ENCODE results near the gene ZNF862.

Gene ZNF862

GRCh38 chr7:149875396-149875795, 37.2 kb downstream of the ZNF862 start:
- Mint-ChIP-seq H3K4me1 (peaks cover 21% of the 10 kb centered on the region), H3K36me3 (peaks cover 2% of the 10 kb centered on the region), H3K4me3 (peak overlapping the region; percentile 94), H3K27ac (no peak overlapping the region), H3K9me3 (no peaks in the 10 kb centered on the region), H3K27me3 (no peaks in the 10 kb centered on the region)
- DNase-seq (ENCODE audit: low spot score in 2 of 2) (peak in 1 of 2 donors; percentile 6), ATAC-seq (ENCODE audit: low read depth) (no peak)

GRCh38 chr7:149877890-149878522, 39.8 kb downstream of the ZNF862 start:
- H3K4me3 Mint-ChIP-seq, result no peak overlapping the region
- ATAC-seq (ENCODE audit: low read depth), result no peak
- H3K27me3 Mint-ChIP-seq, result no peaks in the 10 kb centered on the region
- no peaks in the 10 kb centered on the region for H3K9me3 Mint-ChIP-seq
- no peak overlapping the region for H3K27ac Mint-ChIP-seq
- peaks cover 15% of the 10 kb centered on the region for H3K4me1 Mint-ChIP-seq
- peak in 1 of 2 donors; percentile 6 for DNase-seq (ENCODE audit: low spot score in 2 of 2)
- H3K36me3 Mint-ChIP-seq, result peaks cover 2% of the 10 kb centered on the region

- Mint-ChIP-seq H3K36me3 (peaks cover 2% of the 10 kb centered on the region), H3K4me3 (no peak overlapping the region), H3K9me3 (no peaks in the 10 kb centered on the region), H3K4me1 (peaks cover 19% of the 10 kb centered on the region), H3K27me3 (no peaks in the 10 kb centered on the region), H3K27ac (no peak overlapping the region)
- no peak for DNase-seq (ENCODE audit: low spot score in 2 of 2)
- no peak for ATAC-seq (ENCODE audit: low read depth)
Observed at GRCh38 chr7:149878523-149878921, 40.3 kb downstream of the ZNF862 start.

GRCh38 chr7:149879271-149879743, 41.1 kb downstream of the ZNF862 start:
- H3K27ac Mint-ChIP-seq, result no peak overlapping the region
- H3K27me3 Mint-ChIP-seq, result no peaks in the 10 kb centered on the region
- H3K36me3 Mint-ChIP-seq, result peaks cover 2% of the 10 kb centered on the region
- no peak overlapping the region for H3K4me3 Mint-ChIP-seq
- ATAC-seq (ENCODE audit: low read depth) (no peak), DNase-seq (ENCODE audit: low spot score in 2 of 2) (no peak)
- H3K9me3 Mint-ChIP-seq, result no peaks in the 10 kb centered on the region
- H3K4me1 Mint-ChIP-seq, result peaks cover 16% of the 10 kb centered on the region

- Mint-ChIP-seq H3K4me1 (peaks cover 9% of the 10 kb centered on the region), H3K27ac (no peak overlapping the region), H3K9me3 (no peaks in the 10 kb centered on the region), H3K27me3 (no peaks in the 10 kb centered on the region), H3K4me3 (no peak overlapping the region), H3K36me3 (peaks cover 2% of the 10 kb centered on the region)
- ATAC-seq (ENCODE audit: low read depth), result no peak
- no peak for DNase-seq (ENCODE audit: low spot score in 2 of 2)
Observed at GRCh38 chr7:149879766-149880637, 41.8 kb downstream of the ZNF862 start.

- H3K4me1 Mint-ChIP-seq, result peaks cover 4% of the 10 kb centered on the region
- H3K4me3 Mint-ChIP-seq, result no peak overlapping the region
- H3K9me3 Mint-ChIP-seq, result no peaks in the 10 kb centered on the region
- ATAC-seq (ENCODE audit: low read depth), result no peak
- no peak overlapping the region for H3K27ac Mint-ChIP-seq
- H3K27me3 Mint-ChIP-seq, result no peaks in the 10 kb centered on the region
- H3K36me3 Mint-ChIP-seq, result peaks cover 2% of the 10 kb centered on the region
- DNase-seq (ENCODE audit: low spot score in 2 of 2), result no peak
Observed at GRCh38 chr7:149880638-149881311, 42.6 kb downstream of the ZNF862 start.

GRCh38 chr7:149881328-149882247, 43.4 kb downstream of the ZNF862 start:
- ATAC-seq (ENCODE audit: low read depth), result no peak
- no peak for DNase-seq (ENCODE audit: low spot score in 2 of 2)
- Mint-ChIP-seq H3K27ac (no peak overlapping the region), H3K36me3 (peaks cover 2% of the 10 kb centered on the region), H3K27me3 (no peaks in the 10 kb centered on the region), H3K4me3 (no peak overlapping the region), H3K4me1 (peaks cover 11% of the 10 kb centered on the region), H3K9me3 (no peaks in the 10 kb centered on the region)

GRCh38 chr7:149882248-149883047, 44.3 kb downstream of the ZNF862 start:
- Mint-ChIP-seq H3K27ac (no peak overlapping the region), H3K4me1 (peaks cover 11% of the 10 kb centered on the region), H3K27me3 (no peaks in the 10 kb centered on the region), H3K36me3 (peaks cover 2% of the 10 kb centered on the region), H3K9me3 (no peaks in the 10 kb centered on the region), H3K4me3 (no peak overlapping the region)
- ATAC-seq (ENCODE audit: low read depth) (no peak), DNase-seq (ENCODE audit: low spot score in 2 of 2) (no peak)

GRCh38 chr7:149883048-149883438, 44.9 kb downstream of the ZNF862 start:
- ATAC-seq (ENCODE audit: low read depth) (no peak), DNase-seq (ENCODE audit: low spot score in 2 of 2) (no peak)
- Mint-ChIP-seq H3K4me1 (peaks cover 11% of the 10 kb centered on the region), H3K9me3 (no peaks in the 10 kb centered on the region), H3K27me3 (no peaks in the 10 kb centered on the region), H3K27ac (no peak overlapping the region), H3K36me3 (no peaks in the 10 kb centered on the region), H3K4me3 (no peak overlapping the region)

GRCh38 chr7:149883452-149883861, 45.3 kb downstream of the ZNF862 start:
- Mint-ChIP-seq H3K27ac (no peak overlapping the region), H3K4me1 (peaks cover 13% of the 10 kb centered on the region), H3K27me3 (no peaks in the 10 kb centered on the region), H3K36me3 (peaks cover 1% of the 10 kb centered on the region), H3K9me3 (no peaks in the 10 kb centered on the region), H3K4me3 (no peak overlapping the region)
- peak; percentile 66 for ATAC-seq (ENCODE audit: low read depth)
- peak in 1 of 2 donors; percentile 9 for DNase-seq (ENCODE audit: low spot score in 2 of 2)

- DNase-seq (ENCODE audit: low spot score in 2 of 2), result no peak
- Mint-ChIP-seq H3K36me3 (peaks cover 2% of the 10 kb centered on the region), H3K9me3 (no peaks in the 10 kb centered on the region), H3K4me1 (peaks cover 13% of the 10 kb centered on the region), H3K27me3 (no peaks in the 10 kb centered on the region), H3K4me3 (no peak overlapping the region), H3K27ac (no peak overlapping the region)
- no peak for ATAC-seq (ENCODE audit: low read depth)
Observed at GRCh38 chr7:149884016-149884415, 45.8 kb downstream of the ZNF862 start.

GRCh38 chr7:149884541-149884940, 46.4 kb downstream of the ZNF862 start:
- no peak overlapping the region for H3K27ac Mint-ChIP-seq
- DNase-seq (ENCODE audit: low spot score in 2 of 2) (no peak), ATAC-seq (ENCODE audit: low read depth) (no peak)
- H3K36me3 Mint-ChIP-seq, result peaks cover 2% of the 10 kb centered on the region
- no peaks in the 10 kb centered on the region for H3K27me3 Mint-ChIP-seq
- H3K4me1 Mint-ChIP-seq, result peaks cover 13% of the 10 kb centered on the region
- no peak overlapping the region for H3K4me3 Mint-ChIP-seq
- H3K9me3 Mint-ChIP-seq, result no peaks in the 10 kb centered on the region

Data from memory B cell (primary cell).